Tibial nerve (tissue), 4 donors: Measurements from ENCODE around the gene MMEL1. TPM values are rescaled to one million over a fixed set of nuclear protein-coding genes. Genes with fewer than 3 reads are reported as not detected.

Experiments used
- DNase-seq, 2 donors: peaks; one replicate each; pipeline ENCODE4 v3.0.0-alpha.2; 2019; ENCODE audit warnings: low spot score in 2 of 2
- H3K27ac ChIP-seq, 4 donors: fragments of 200-600 bp; sonication (generic) in 3 of 4; one replicate each; pipeline ENCODE4 v1.5.1; 2017 to 2019; ENCODE audit warnings: mild to moderate bottlenecking in 1 of 4
- H3K27me3 ChIP-seq, 2 donors: fragments of 200-600 bp; sonication (generic) in 1 of 2; one replicate each; pipeline versions ENCODE4 v1.5.1 to v1.6.0; 2017 to 2019
- H3K36me3 ChIP-seq, 3 donors: fragments of 200-600 bp; sonication (generic); one replicate each; pipeline ENCODE4 v1.5.1; 2018 to 2019
- H3K4me1 ChIP-seq, 4 donors: fragments of 200-600 bp; sonication (generic) in 3 of 4; one replicate each; pipeline ENCODE4 v1.5.1; 2017 to 2019
- H3K4me3 ChIP-seq, 4 donors: fragments of 200-600 bp; sonication (generic) in 3 of 4; one replicate each; pipeline ENCODE4 v1.5.1; 2017 to 2019; ENCODE audit warnings: mild to moderate bottlenecking in 1 of 4, moderate library complexity in 1 of 4
- H3K9me3 ChIP-seq, 4 donors: fragments of 200-600 bp; sonication (generic) in 3 of 4; one replicate each; pipeline ENCODE4 v1.5.1; 2017 to 2019
- CTCF ChIP-seq, 5 experiments: fragments of 200-600 bp in 3 of 5; fragments of 450-650 bp in 2 of 5; sonication (generic) in 3 of 5; IDR thresholded peaks; one replicate each; pipeline ENCODE4 v1.5.1; 2016 to 2019; ENCODE audit warnings: antibody characterized with exemption in 5 of 5, mild to moderate bottlenecking in 3 of 5, moderate library complexity in 2 of 5
- EP300 ChIP-seq, 2 donors: sonication (generic); formaldehyde crosslinking; IDR thresholded peaks; one replicate each; pipeline ENCODE4 v1.6.1; 2017; ENCODE audit warnings: antibody characterized with exemption in 2 of 2, mild to moderate bottlenecking in 1 of 2
- POLR2A ChIP-seq, 2 donors: fragments of 450-650 bp; IDR thresholded peaks; one replicate each; pipeline ENCODE4 v1.6.1; 2017; ENCODE audit warnings: antibody characterized with exemption in 2 of 2, mild to moderate bottlenecking in 2 of 2, moderate library complexity in 2 of 2
- WGBS, 2 donors: methylation state at CpG; one replicate each; pipeline ENCODE4 v1.1.5; 2018; 5-methylcytosine and 5-hydroxymethylcytosine counted together
- total RNA-seq, 4 donors: library from RNA; depleted of rRNA; stranded (reverse); fragments of >200 nt; gene quantifications; one replicate each; pipeline ENCODE4 v1.1.0, GENCODE V29; 2016

MMEL1 gene
- total RNA-seq, 4 donors from 2014 or later = 0.21 to 2.2 TPM; not detected in 2

DNA sequence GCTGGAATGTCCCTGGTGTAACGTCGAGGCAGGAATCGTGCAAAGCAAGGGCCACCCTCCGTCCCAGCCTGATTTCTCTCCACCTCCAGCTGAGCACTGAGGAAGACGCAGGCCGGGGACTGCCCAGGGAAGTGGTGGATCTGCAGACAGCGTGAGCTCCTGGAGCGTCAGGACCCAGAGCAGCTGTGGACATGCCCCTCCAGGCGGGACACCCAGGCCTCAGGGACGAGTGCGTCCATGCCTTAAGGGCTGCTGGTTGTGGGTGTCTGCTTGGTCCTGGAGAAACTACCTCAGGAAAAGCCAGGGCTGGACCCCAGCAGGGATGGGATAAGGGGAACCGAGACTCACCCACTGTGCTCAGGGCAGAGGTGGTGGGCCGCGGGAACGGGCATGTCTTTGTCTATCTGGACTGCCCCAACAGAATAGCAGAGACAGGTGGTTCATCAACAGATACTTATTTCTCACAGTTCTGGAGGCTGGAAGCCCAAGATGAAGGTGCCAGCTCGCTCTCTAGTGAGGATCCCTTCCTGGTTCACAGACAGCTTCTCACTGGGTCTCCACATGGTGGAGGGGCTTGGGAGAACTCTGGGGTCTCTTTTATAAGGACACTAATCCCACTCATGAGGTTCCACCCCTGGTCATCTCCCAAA lies 5.8 kb upstream of the MMEL1 start:
- H3K9me3 ChIP-seq = peaks cover 0 to 11% (median 0%) of the 10 kb centered on the region in 4 donors
- no peak overlapping the region for H3K27ac ChIP-seq
- no peak overlapping the region for H3K4me3 ChIP-seq
- H3K36me3 ChIP-seq = no peaks in the 10 kb centered on the region
- no peak for DNase-seq
- H3K27me3 ChIP-seq = peaks cover 0 to 17% of the 10 kb centered on the region in 2 donors
- WGBS, 2 donors = 61 to 70% methylated on average over 15 to 16 of the region's 16 CpGs
- H3K4me1 ChIP-seq = peaks cover 0 to 35% (median 10%) of the 10 kb centered on the region in 4 donors
- TF ChIP-seq CTCF (IDR thresholded peaks at IDR 0.05) (no peak), POLR2A (IDR thresholded peaks at IDR 0.05) (no peak), EP300 (IDR thresholded peaks at IDR 0.05) (no peak)

GRCh38 chr1:2637442-2638145 lies 4.8 kb upstream of the MMEL1 start:
- H3K4me3 ChIP-seq = no peak overlapping the region
- TF ChIP-seq CTCF (IDR thresholded peaks at IDR 0.05) (no peak), EP300 (IDR thresholded peaks at IDR 0.05) (no peak), POLR2A (IDR thresholded peaks at IDR 0.05) (no peak)
- peaks cover 0 to 11% (median 0%) of the 10 kb centered on the region in 4 donors for H3K9me3 ChIP-seq
- H3K4me1 ChIP-seq = peaks cover 0 to 30% (median 10%) of the 10 kb centered on the region in 4 donors
- no peaks in the 10 kb centered on the region for H3K36me3 ChIP-seq
- no peak overlapping the region for H3K27ac ChIP-seq
- H3K27me3 ChIP-seq = peaks cover 2 to 27% of the 10 kb centered on the region in 2 donors
- 54 to 60% methylated on average over 10 of the region's 10 CpGs for WGBS, 2 donors
- no peak for DNase-seq

DNA sequence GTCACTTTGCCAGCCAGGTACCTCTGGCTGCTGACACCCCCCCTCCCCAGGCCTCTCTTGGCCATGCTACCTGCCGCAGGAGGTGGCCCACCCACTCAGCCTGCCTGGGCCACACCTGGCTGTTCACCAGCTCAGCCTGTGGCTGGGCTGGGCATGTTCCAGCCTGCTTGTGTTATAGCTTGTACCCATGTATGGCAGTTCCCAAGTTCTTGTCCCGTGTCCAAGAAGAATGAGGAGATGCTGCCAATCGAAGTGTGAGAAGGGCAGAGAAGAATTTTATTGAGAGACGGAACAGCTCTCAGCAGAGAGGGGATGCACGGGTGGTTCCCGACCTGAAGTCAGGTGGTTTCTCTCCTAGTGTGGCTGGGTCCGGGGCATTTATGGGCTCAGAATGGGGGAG lies 3.9 kb upstream of the MMEL1 start:
- peaks cover 2 to 35% of the 10 kb centered on the region in 2 donors for H3K27me3 ChIP-seq
- 91 to 95% methylated on average over 7 of the region's 7 CpGs for WGBS, 2 donors

GRCh38 chr1:2635361-2636010 lies 2.7 kb upstream of the MMEL1 start:
- no peak for DNase-seq
- Histone ChIP-seq H3K27me3 (peaks cover 2 to 43% of the 10 kb centered on the region in 2 donors), H3K4me1 (peaks cover 0 to 12% (median 0%) of the 10 kb centered on the region in 4 donors), H3K4me3 (no peak overlapping the region), H3K36me3 (no peaks in the 10 kb centered on the region), H3K9me3 (peaks cover 0 to 11% (median 0%) of the 10 kb centered on the region in 4 donors), H3K27ac (no peak overlapping the region)
- TF ChIP-seq CTCF (IDR thresholded peaks at IDR 0.05) = no peak
- TF ChIP-seq POLR2A (IDR thresholded peaks at IDR 0.05) = no peak
- no peak for TF ChIP-seq EP300 (IDR thresholded peaks at IDR 0.05)
- WGBS, 2 donors = 73 to 77% methylated on average over 7 of the region's 10 CpGs

More for the DNA sequence above, 3.9 kb upstream of the MMEL1 start:
- Histone ChIP-seq H3K27ac (no peak overlapping the region), H3K9me3 (peaks cover 0 to 11% (median 0%) of the 10 kb centered on the region in 4 donors), H3K4me1 (peaks cover 0 to 21% (median 3%) of the 10 kb centered on the region in 4 donors), H3K36me3 (no peaks in the 10 kb centered on the region), H3K4me3 (no peak overlapping the region)
- no peak for DNase-seq
- TF ChIP-seq CTCF (IDR thresholded peaks at IDR 0.05) (no peak), POLR2A (IDR thresholded peaks at IDR 0.05) (no peak), EP300 (IDR thresholded peaks at IDR 0.05) (no peak)
